T-helper 22 cell (primary cell): ENCODE data around the gene EDNRA.
"Not testable (repeated sequence)": the region's sequence is repeated elsewhere in the genome, so short reads cannot be mapped to it uniquely, and the experiment has no call there.

Experiments used
- DNase-seq: peaks from one replicate; pipeline ENCODE4 v3.0.0-alpha.2; 2020; ENCODE audit warnings: low read depth

EDNRA gene

DNA sequence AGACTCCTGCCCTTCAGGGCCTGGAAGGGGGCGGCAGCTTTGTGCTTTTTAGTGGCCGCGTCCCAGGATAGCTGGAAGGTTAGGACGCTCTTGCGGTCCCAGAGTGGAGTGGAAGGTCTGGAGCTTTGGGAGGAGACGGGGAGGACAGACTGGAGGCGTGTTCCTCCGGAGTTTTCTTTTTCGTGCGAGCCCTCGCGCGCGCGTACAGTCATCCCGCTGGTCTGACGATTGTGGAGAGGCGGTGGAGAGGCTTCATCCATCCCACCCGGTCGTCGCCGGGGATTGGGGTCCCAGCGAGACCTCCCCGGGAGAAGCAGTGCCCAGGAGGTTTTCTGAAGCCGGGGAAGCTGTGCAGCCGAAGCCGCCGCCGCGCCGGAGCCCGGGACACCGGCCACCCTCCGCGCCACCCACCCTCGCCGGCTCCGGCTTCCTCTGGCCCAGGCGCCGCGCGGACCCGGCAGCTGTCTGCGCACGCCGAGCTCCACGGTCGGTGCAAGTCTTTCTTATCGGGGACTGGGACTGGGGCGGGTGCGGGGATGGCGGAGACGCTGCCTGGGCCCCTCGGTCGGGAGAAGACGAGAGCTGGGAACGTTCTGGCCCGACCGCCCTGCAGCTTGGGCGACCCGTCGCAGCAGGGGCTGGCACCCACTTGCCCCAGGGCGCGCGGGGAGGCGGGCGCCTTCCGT is at the start of gene EDNRA:
TSS of gene EDNRA (plus strand) at position 207 of the 686 bp plus-strand sequence. CDS start 4,585 bp downstream, outside the sequence.
- no peak for DNase-seq

DNA sequence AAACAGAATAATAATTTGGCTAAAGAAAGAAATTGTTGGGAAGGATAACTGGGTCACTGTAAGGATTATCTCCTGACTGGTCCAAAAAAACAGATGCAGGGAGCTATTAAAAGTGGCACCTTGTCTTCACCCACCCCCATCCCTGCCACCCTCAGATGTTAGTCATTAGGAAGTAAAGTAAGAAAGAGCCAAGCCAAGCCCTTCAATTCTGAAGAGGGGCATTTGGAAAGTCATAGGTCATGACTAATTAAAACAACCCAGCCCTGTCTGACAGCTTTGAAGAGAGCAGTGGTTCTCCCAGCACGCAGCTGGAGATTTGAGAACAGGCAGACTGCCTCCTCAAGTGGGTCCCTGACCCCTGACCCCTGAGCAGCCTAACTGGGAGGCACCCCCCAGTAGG is 46.5 kb upstream of the EDNRA start:
- not testable (repeated sequence) for DNase-seq

DNA sequence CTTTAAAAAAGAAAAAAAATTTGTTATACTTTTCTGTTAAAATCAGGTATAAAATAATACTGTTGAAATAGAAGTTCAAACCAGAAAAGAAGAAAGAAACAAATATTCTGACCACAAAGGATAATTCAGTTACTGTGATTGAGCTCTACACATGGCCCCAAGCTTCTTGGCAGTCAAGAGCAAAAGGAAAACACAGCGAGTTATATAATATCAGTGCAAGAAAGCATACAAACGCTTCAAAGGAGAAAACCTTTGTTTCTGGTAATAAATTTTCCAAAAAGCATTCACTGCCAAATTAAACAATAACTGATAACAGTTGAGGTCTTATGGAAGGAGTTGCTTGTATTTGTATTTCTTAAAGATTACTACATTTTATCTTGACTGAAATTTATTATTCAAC is 40.5 kb upstream of the EDNRA start:
- no peak for DNase-seq

DNA sequence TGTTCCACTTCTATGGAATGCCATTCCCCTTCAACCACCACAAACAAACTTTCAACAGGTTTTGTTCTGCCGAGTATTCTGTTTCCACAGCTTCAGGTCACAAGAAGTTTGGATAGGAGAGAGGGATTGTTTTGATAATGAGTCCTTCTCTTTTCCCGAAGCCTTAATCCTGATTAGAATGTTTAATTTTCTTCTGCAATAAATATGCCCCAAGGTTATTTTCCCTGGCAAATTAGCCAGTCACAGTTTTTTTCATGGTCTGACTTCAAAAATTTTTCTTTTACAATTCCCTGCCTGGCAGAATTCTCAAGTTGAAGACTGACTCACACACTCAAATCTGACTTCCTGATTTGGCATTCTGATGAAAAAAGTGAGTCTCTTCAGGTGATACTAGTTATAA is 33.1 kb upstream of the EDNRA start:
- no peak for DNase-seq

DNA sequence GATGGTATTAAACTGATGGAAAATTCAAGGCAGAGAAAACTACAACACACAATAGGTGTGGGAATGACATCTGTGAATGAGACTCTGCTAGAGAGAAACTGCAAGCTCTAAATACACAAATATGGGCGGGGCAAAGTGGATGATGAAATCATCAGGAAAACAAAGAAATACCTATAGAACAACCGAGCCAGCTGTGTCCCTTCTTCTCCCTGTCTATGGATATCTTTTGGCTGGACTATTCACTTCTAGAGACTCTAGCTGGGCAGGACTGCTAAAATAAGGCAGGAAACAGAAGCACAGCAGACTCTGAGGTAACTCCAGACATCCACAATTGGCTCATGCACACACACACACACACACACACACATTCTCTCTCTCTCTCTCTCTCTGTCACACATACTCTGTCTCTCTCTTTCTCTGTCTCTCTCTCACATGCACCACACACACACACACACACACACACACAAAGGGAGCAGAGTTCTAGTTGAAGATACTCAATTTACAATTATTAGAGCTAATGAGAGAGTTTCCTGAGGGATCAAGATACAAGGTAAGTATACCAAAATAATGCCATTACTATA is 27.2 kb upstream of the EDNRA start:
- no peak for DNase-seq

DNA sequence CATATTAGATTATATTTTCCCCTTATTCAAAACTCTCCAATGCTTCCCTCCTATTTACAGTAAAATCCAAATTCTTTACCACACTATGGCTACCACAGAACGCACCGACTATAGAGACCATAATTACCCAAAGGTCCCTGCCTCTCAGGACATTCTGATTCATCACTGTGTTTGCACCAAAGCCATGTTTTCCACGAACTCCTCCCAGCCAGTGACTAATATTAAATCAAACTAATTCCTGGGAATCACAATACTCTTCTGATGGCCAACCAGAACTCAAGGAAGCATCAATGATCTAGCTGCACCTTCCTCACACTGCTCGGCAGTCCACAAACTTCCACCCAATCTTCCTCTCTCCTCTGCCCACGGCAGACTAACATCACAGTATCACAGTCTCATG is 24.2 kb upstream of the EDNRA start:
- DNase-seq, result no peak

DNA sequence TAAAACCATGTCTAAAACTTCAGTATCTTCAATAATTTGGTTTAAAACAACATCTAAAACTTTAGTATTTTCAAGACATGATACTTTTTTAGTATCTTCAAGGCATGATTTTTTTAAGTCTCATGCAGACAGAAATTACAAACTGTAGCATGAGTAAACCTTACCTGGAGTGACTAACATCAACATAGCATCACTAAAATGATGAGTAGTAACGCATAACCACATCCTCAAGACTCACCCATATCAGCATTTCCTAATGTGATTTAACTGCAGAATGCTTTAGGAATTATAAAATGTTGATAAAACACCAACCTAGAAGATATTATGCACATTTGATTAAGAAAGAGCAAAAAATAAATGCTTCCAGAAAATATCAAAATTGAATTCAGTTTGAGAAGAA is 19.7 kb upstream of the EDNRA start:
- DNase-seq, result no peak

DNA sequence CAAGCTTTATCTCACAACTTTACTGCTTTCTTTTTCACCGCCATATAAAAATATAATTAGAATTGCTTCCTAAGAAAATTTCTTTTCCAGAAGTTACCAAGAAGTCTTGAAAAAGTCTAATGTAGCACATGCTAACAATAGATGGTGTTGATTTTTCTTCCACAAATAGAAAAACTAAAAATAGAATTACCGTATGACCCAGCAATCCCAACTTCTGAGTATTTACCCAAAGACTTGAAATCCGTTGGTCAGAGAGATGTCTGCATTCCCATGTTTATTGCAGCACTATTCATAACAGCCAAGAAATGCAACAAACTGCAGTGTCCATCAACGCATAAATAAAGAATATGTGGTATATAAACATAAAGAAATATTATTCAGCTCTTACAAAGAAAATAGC is 17.8 kb upstream of the EDNRA start:
- DNase-seq, result no peak

DNA sequence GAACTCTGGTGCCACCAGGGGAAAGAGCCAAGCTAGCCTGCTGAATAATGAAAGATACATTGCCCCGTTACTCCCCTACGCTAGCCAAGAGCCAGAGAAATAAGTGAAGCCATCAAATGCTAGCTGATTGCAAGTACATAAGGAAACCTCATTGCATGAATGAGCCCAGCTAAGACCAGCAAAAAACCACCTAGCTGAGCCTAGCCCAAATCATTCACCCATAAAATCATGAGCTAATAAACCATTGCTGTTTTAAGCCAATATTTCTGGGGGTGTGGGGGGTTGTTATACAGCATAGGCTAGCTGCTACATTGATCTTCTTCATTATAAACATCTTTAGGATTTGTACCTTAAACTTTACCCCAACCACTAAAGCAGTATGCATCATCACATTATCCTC is 15.4 kb upstream of the EDNRA start:
- DNase-seq, result no peak

DNA sequence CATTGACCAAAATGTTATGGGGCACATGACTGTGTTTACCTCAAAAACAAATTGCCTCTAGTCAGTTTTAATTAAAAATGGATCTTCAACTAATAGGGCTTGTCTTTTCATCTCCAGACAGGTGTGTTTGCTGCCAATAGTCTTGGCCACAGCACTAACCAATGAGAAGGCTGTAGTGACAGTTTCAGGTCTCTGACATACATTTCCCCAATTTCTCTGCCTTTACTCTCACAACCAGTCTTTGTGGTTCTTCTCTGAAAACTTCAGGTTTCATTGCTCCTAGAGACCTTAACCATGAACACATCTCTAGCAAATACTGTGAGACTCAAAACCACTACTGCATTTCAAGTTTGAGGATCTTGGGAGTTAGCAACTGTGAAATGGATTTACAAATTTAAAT is 3.5 kb upstream of the EDNRA start:
- DNase-seq, result no peak

DNA sequence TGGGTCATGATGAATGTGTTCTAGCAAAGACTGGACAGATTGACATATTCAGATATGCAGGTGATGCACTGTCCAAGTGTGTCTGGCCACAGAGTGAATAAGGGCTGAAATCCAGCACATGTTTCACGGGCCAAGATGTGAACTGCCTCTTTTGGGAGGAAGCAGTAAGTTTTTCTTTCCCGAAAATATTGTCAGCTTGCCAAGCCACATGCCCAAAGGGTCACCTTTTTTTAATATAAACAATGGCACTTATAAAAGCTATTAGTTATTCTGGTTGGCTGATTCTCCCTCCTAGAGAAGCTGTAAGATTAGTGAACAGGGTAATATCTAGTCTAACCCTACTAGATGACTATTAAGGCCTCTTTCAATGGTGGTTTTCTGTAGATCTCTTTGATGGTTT is 1.5 kb upstream of the EDNRA start:
- DNase-seq, result no peak

DNA sequence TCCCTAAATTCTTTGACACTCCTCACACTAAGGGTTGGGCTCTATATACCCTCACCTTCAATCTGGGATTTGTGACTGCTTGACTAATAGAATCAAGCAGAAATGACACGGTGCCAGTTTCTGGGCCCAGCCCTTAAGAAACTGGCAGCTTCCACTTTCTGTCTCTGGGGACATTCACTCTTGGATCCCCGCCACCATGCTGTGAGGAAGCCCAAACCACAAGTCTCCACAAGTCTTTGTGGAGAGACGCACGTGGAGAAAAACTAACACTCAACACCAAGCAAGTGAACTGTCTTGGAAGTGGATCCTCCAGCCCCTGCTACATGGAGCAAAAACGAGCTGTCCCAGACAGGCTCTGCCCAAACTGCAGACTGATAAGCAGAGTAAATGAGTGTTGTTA is 1.1 kb upstream of the EDNRA start:
- no peak for DNase-seq

DNA sequence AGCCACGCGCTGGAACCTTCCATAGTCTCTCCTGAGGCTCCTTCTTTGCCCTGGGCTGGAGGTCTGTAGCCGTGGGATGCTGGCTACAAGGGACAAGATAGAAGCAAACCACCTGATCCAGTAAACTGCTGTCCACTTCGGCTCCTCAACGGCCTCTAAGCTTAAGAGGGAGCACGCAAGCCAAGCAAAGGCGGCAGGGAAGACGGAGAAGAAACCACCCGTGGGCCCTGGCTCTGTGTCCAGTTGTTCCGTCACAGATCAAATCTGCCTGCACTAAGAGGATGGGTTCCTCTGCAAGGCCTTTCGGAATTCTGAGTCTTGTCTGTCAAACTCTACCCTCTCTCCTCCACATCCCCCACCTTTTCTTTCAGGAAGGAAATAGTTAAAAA is 401 bp upstream of the EDNRA start:
- no peak for DNase-seq

DNA sequence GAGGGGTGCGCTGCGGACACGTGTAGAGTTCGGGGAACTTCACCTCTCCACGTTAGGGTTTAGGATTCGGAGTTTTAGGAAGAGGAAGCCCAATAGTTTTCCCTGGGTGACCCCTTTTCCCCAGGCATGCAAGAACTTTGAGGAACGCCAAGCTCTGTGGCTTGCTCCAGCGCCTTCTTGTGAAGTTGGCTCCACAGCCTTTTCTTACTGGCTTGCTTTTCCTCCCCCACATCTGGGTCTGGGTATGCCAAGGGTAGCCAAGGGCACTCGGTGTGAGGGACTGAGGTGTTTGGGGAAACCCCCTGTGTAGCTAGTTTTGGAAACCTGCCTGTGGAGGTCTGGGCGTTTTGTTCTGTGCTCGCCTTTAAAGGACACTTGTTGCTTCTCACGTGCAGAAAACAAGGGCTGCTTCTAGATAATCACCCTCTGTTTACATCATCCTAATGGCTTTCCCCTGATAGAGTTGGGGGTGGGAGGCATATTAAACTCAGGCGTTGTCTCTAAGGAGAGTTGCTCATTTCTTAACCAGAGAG is 746 bp downstream of the EDNRA start:
- no peak for DNase-seq

DNA sequence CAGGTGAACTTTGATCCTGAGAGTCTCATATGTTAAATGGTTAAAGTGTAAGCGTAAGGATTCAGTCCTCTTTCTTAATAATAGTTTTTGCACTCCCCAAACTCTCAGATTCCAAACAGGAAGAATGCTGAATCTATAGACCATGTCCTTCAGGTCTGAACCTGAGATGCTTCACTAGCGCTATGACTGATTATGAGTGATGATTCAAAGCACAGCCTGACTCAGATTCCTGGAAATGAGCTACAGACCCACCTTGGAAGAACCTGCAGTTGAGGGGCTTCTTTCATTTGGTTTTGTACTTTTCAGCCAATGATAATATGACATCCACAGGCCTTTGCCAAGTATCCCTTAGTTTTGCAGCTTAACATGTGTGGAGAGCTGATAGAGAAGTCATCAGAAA is 1.4 kb downstream of the EDNRA start:
- DNase-seq, result no peak

DNA sequence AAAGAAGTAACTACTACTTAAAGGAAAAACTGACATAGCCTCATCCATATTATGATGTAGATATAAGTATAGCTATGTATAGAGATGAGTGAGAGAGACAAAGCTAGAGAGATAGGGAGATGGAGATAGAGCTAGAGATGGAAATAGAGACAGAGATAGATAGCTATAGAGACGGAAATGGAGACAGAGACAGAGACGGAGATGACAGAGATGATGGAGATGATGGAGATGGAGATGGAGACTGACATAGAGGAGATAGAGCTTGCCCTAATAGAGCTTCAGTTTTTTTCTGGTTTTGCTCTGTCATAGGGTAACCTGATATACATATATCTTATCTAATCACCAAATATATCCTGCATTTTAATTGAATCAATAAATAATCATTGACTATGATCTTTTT is 4.3 kb downstream of the EDNRA start:
- no peak for DNase-seq

DNA sequence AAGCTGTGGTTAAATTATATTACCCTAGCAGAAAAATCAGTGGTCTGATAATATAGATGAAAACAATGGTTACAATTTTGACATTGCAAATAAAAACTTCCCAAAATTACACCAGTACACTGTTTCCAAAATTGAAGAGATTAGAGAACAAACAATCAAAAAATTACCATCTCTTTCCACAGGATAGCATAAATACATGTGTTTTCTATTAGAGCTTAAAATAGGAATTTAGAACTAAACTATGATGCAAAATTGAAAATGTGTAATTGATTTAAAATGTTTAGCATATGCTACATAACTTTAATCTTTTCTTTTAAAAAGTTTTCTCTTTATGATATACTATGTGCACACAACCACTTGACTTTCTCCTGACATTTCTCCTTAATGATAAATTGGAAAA is 6.7 kb downstream of the EDNRA start:
- no peak for DNase-seq

DNA sequence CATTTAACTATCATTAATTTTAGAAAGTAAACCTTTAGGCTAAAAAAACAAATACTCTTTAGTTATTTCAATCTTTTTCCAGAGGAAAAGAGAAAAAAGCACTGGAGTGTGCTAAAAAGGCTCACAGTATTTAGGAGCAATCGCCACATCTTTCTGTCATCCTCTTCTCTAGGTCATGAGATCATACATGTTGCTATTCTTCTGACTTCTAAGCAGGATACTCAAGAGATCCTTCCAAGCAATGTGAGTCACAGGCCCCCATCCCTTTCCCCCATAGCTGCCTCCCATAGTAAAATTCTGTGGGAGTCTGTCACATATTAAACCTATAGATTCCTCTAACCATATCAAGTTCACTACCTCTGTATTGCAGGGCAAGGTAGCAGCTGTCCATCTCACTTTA is 7.7 kb downstream of the EDNRA start:
- DNase-seq, result no peak

DNA sequence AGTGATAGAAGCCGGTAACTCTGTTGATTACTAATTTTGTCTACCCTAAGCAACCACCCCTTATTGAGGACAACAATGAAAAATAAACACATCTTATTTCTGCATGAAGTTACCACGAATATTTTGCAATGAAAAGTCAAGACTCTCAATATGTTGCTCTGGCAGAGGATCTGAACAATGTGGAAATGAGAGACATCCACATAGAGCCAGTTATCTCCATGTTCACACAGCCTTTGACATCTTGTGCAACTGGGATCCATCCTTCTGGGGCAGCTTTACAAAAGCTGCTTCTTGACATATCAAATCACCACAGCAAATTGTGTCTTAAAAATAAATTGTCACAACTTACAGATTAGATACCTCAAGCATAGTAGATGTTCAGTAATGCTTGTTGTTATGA is 10.2 kb downstream of the EDNRA start:
- no peak for DNase-seq

DNA sequence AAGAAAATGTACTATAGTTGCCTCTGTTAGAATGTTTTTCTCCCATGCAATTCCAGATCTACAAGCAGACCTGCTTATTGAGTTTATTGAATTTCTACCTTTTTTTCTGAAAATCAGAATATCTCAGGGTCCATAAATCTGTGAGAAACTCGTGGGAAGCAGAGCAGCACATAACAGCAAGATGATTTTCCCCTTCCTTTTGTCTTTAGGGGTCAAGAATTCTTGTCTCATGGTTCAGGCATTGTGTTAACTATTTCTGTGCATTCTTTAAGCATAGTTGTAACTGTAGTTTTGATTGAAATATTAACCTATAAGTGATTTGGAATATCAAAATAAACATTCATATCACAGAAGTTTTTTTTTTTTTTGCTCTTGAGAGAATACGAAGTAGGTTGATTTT is 11.4 kb downstream of the EDNRA start:
- DNase-seq, result no peak

DNA sequence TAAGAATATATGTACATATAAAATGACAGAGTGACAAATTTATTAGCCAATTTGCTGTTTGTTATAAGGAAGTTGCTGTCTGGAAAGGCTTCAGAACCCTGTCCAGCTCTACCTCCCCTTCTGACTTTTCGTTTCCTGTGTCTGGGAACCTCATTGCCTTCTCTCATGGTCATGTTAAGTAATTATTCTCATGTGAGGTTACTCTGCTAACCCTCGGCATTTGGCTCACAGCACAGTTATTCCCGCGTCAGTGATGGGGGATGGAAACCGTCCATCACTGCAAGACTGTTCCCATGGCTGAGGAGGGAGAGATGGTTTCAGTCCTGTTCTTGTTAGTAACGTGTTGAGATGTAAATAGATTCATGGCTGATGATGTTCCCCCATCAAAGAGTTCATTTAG is 11.9 kb downstream of the EDNRA start:
- DNase-seq, result no peak

DNA sequence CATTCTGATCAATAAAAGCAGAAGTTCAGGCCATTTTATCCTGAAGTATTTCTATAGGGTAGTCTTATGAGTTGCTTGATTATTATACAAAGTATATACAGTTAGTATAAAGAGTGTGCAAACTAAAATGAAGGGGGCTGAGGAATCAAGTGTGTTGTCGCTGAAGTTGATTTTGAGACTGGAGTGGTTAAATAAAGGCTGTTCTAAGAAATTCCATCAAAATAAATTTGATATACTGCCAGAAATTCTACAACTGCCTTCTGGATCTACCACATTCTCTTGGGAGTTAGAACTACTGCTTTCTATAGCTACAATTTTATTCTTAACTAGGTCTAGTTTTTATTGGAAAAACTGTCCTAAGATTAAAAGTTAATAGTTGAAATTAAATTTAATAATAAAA is 12.4 kb downstream of the EDNRA start:
- DNase-seq, result no peak

DNA sequence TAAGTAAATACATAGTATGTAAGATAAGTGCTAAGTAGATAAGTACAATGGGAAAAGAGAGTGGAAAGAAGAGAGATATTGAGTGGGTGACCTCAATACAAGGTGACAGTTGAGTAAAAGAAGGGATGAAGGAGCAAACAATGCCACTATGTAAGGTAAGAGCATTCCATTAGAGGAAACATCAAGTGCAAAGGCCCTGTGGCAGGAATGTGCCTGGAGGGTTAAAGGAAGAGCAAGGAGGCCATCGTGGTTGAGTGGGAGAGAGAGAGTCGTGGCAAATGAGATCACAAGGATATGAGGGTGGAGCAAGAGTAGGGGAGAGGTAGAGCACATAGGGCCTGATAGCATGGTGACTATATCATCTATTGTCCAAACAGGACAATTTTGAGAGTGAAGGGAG is 13.4 kb downstream of the EDNRA start:
- DNase-seq, result no peak

DNA sequence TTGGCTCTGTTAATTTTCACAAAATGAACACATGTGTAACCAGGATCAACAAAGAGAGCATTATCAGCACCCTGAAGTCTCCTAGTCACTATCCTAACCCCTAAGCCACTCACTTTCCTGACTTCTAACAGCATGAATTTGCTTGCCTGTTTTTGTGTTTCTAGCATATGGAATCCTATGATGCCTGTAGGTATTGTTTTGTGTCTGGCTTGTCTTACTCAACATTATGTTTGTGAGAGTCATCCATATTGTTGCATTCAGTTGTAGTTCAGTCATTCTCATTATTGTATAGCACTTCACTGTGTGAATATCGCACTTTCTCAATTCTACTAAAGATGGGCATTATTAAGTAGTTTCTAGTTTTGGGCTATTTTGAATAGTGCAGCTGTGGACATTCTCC is 15.6 kb downstream of the EDNRA start:
- no peak for DNase-seq
